H9 (cell line): ENCODE measurements around the gene CD247. TPM values are rescaled to one million over a fixed set of nuclear protein-coding genes. Genes with fewer than 3 reads are reported as not detected.

ENCODE experiments used
- DNase-seq: peaks from one replicate; pipeline ENCODE4 v3.0.0-alpha.2; 2017
- H2AFZ ChIP-seq: one replicate; pipeline ENCODE4 v1.6.1; 2013; ENCODE audit warnings: mild to moderate bottlenecking, low read length, control low read depth, moderate library complexity
- H2AK5ac ChIP-seq: 2 replicates; pipeline ENCODE4 v1.6.1; 2013; ENCODE audit warnings: low read length, control low read depth, mixed read lengths; ENCODE audit not compliant: insufficient read length
- H2BK120ac ChIP-seq: one replicate; pipeline ENCODE4 v1.6.1; 2013; ENCODE audit warnings: low read depth, mild to moderate bottlenecking, low read length, control low read depth, inconsistent platforms; ENCODE audit not compliant: poor library complexity, severe bottlenecking
- H2BK12ac ChIP-seq: 2 replicates; pipeline ENCODE4 v1.6.1; 2013; ENCODE audit warnings: low read length, control low read depth, mixed read lengths, low read depth; ENCODE audit not compliant: insufficient read length
- H2BK15ac ChIP-seq: 2 replicates; pipeline ENCODE4 v1.6.1; 2013; ENCODE audit warnings: low read depth, low read length, control low read depth
- H2BK20ac ChIP-seq: one replicate; pipeline ENCODE4 v1.6.1; 2013; ENCODE audit warnings: low read depth, mild to moderate bottlenecking, low read length, control low read depth, inconsistent platforms; ENCODE audit not compliant: poor library complexity, severe bottlenecking
- H2BK5ac ChIP-seq: 2 replicates; pipeline ENCODE4 v1.6.1; 2013; ENCODE audit warnings: low read length, control low read depth, mixed read lengths; ENCODE audit not compliant: insufficient read length
- H3K14ac ChIP-seq: 2 replicates; pipeline ENCODE4 v1.6.1; 2013; ENCODE audit warnings: low read length, control low read depth; ENCODE audit not compliant: insufficient read depth
- H3K18ac ChIP-seq: 2 replicates; pipeline ENCODE4 v1.6.1; 2013; ENCODE audit warnings: low read depth, mild to moderate bottlenecking, mixed read lengths, low read length, control low read depth; ENCODE audit not compliant: insufficient read length
- H3K23ac ChIP-seq: 2 replicates; pipeline ENCODE4 v1.6.1; 2013; ENCODE audit warnings: low read length, control low read depth, mixed read lengths, low read depth; ENCODE audit not compliant: insufficient read length
- H3K23me2 ChIP-seq: 2 replicates; pipeline ENCODE4 v1.6.1; 2013; ENCODE audit warnings: low read depth, mild to moderate bottlenecking, mixed read lengths, low read length, control low read depth; ENCODE audit not compliant: insufficient read length, poor library complexity, severe bottlenecking
- H3K27ac ChIP-seq: 2 replicates; pipeline ENCODE4 v1.5.1; 2013; ENCODE audit warnings: low read length, control low read depth, mixed read lengths, low read depth; ENCODE audit not compliant: insufficient read length
- H3K27me3 ChIP-seq: 2 replicates; pipeline ENCODE4 v1.6.1; 2013; ENCODE audit warnings: low read length, control low read depth, inconsistent platforms; ENCODE audit not compliant: insufficient read depth
- H3K4ac ChIP-seq: 2 replicates; pipeline ENCODE4 v1.6.1; 2013; ENCODE audit warnings: low read depth, mild to moderate bottlenecking, control low read depth, inconsistent platforms, low read length, moderate library complexity
- H3K4me1 ChIP-seq: 2 replicates; pipeline ENCODE4 v1.6.1; 2013; ENCODE audit warnings: low read length, control low read depth, inconsistent platforms; ENCODE audit not compliant: insufficient read depth
- H3K4me2 ChIP-seq: 2 replicates; pipeline ENCODE4 v1.6.1; 2013; ENCODE audit warnings: low read length, control low read depth, mixed read lengths; ENCODE audit not compliant: insufficient read length, insufficient read depth
- H3K56ac ChIP-seq: 2 replicates; pipeline ENCODE4 v1.6.1; 2013; ENCODE audit warnings: low read depth, mild to moderate bottlenecking, mixed read lengths, low read length, control low read depth; ENCODE audit not compliant: insufficient read length
- H3K79me1 ChIP-seq: 2 replicates; pipeline ENCODE4 v1.6.1; 2013; ENCODE audit warnings: low read depth, mild to moderate bottlenecking, moderate library complexity, low read length, control low read depth, inconsistent platforms; ENCODE audit not compliant: insufficient read depth, poor library complexity, severe bottlenecking
- H3K79me2 ChIP-seq: 2 replicates; pipeline ENCODE4 v1.6.1; 2013; ENCODE audit warnings: low read length, control low read depth, inconsistent platforms; ENCODE audit not compliant: insufficient read depth
- H3K9ac ChIP-seq: 2 replicates; pipeline ENCODE4 v1.6.1; 2013; ENCODE audit warnings: low read length, control low read depth, mixed read lengths; ENCODE audit not compliant: insufficient read length; ENCODE audit errors: extremely low read depth
- H3K9me3 ChIP-seq: one replicate; pipeline ENCODE4 v1.6.1; 2013; ENCODE audit warnings: low read depth, low read length, inconsistent platforms; ENCODE audit not compliant: control insufficient read depth
- H3T11ph ChIP-seq: one replicate; pipeline ENCODE4 v1.6.1; 2013; ENCODE audit warnings: mild to moderate bottlenecking, low read length, control low read depth, inconsistent platforms
- H4K20me1 ChIP-seq: one replicate; pipeline ENCODE4 v1.6.1; 2013; ENCODE audit not compliant: control insufficient read depth, insufficient read length, insufficient read depth
- H4K5ac ChIP-seq: 2 replicates; pipeline ENCODE4 v1.6.1; 2013; ENCODE audit warnings: low read depth, mild to moderate bottlenecking, mixed read lengths, low read length, control low read depth; ENCODE audit not compliant: insufficient read length
- H4K8ac ChIP-seq: replicated peaks from 2 replicates; pipeline ENCODE4 v1.6.1; 2013; ENCODE audit warnings: low read length, control low read depth, mixed read lengths, low read depth; ENCODE audit not compliant: insufficient read length
- H4K91ac ChIP-seq: 2 replicates; pipeline ENCODE4 v1.6.1; 2013; ENCODE audit warnings: low read depth, mild to moderate bottlenecking, moderate library complexity, mixed read lengths, low read length, control low read depth; ENCODE audit not compliant: insufficient read length
- H3K27ac Mint-ChIP-seq, 3 experiments: 2 replicates in 2 of 3; 3 replicates in 1 of 3; pipeline ENCODE4 v1.8.0; 2020 to 2021; ENCODE audit warnings: mixed read lengths in 3 of 3, mild to moderate bottlenecking in 1 of 3, moderate library complexity in 1 of 3
- H3K27me3 Mint-ChIP-seq: 2 replicates; pipeline ENCODE4 v1.8.0; 2021; ENCODE audit warnings: low read depth, mild to moderate bottlenecking, moderate library complexity, mixed read lengths
- H3K36me3 Mint-ChIP-seq, 3 experiments: 2 replicates in 2 of 3; 3 replicates in 1 of 3; pipeline ENCODE4 v1.8.0; 2020 to 2021; ENCODE audit warnings: low read depth in 3 of 3, mixed read lengths in 3 of 3; ENCODE audit not compliant: insufficient read depth in 1 of 3
- H3K4me1 Mint-ChIP-seq, 2 experiments: 2 replicates each; pipeline ENCODE4 v1.8.0; 2020; ENCODE audit warnings: mixed read lengths in 2 of 2
- H3K4me3 Mint-ChIP-seq, 2 experiments: 2 replicates in 1 of 2; 3 replicates in 1 of 2; pipeline ENCODE4 v1.8.0; 2020 to 2021; ENCODE audit warnings: mild to moderate bottlenecking in 2 of 2, mixed read lengths in 2 of 2, moderate library complexity in 1 of 2
- H3K9me3 Mint-ChIP-seq, 2 experiments: 2 replicates in 1 of 2; 3 replicates in 1 of 2; pipeline ENCODE4 v1.8.0; 2020; ENCODE audit warnings: mild to moderate bottlenecking in 2 of 2, mixed read lengths in 2 of 2, moderate library complexity in 1 of 2
- CTCF ChIP-seq: fragments of 200-600 bp; sonication (generic); conservative IDR thresholded peaks from 3 replicates; pipeline ENCODE4 v1.8.0; 2021; ENCODE audit warnings: antibody characterized with exemption, mild to moderate bottlenecking
- WGBS: extraction: QIAGEN DNeasy Blood & Tissue Kit; methylation state at CpG from one replicate; pipeline ENCODE4 v1.1.7; 2013; ENCODE audit warnings: missing lambda C conversion rate, low lambda C conversion rate, mixed read lengths; ENCODE audit not compliant: insufficient read length; ENCODE audit errors: extremely low coverage; 5-methylcytosine and 5-hydroxymethylcytosine counted together
- total RNA-seq: library from RNA; stranded (reverse); gene quantifications from 2 replicates; pipeline ENCODE4 v1.2.1, GENCODE V29; 2021

The CD247 gene
- total RNA-seq, 1 experiment from 2014 or later = 1.2 TPM

DNA sequence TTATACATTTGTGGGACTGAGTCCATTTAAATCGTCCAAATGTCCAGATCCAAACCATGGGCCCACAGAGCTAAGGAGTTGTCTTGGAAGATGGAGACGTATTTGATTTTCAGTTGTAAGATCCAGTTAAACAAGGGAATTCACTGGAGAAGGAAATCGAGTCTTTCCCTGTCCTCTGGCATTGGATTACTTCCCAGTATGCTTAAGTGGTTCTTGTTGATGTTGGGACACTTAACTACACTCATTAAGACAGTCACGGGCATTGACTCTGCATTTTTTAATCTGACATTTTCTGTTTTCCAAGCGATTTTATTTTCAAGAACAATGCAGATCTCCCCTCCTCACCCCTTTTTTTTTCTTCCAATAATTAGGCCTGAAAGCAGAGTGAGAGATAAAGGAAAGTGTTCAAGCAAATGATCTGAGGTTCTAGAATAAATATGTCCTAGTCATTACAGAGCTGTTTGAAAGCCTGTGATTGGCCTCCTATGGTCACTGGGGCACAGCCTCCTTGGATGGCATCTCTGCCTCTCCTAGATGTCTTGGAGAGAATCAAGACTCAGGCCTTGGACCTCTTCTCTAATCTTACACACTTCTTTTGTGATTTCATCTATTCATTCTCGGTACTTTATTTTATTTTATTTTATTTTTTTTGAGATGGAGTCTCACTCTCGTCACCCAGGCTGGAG, 48.9 kb downstream of the CD247 start:
- H3K56ac ChIP-seq = no peak overlapping the region
- no peak overlapping the region for H3K14ac ChIP-seq
- H3K36me3 Mint-ChIP-seq = no peaks in the 10 kb centered on the region
- no peaks in the 10 kb centered on the region for H4K20me1 ChIP-seq
- TF ChIP-seq CTCF = no peak
- H3T11ph ChIP-seq = no peak overlapping the region
- no peak overlapping the region for H3K4me3 Mint-ChIP-seq
- H3K23me2 ChIP-seq = no peaks in the 10 kb centered on the region
- H3K27ac Mint-ChIP-seq = no peak overlapping the region
- no peak overlapping the region for H4K91ac ChIP-seq
- H2BK12ac ChIP-seq = no peak overlapping the region
- no peak overlapping the region for H2BK20ac ChIP-seq
- H3K4me2 ChIP-seq = no peak overlapping the region
- H3K79me1 ChIP-seq = no peaks in the 10 kb centered on the region
- no peaks in the 10 kb centered on the region for H3K4me1 ChIP-seq
- H2AFZ ChIP-seq = no peak overlapping the region
- no peak overlapping the region for H2BK120ac ChIP-seq
- no peaks in the 10 kb centered on the region for H3K27me3 ChIP-seq
- H3K4ac ChIP-seq = no peak overlapping the region
- H3K27ac ChIP-seq = no peak overlapping the region
- H3K79me2 ChIP-seq = no peaks in the 10 kb centered on the region
- no peak overlapping the region for H4K5ac ChIP-seq
- no peak overlapping the region for H3K18ac ChIP-seq
- H2BK15ac ChIP-seq = no peak overlapping the region
- no peak overlapping the region for H3K23ac ChIP-seq
- H3K9me3 ChIP-seq = no peaks in the 10 kb centered on the region
- H3K27me3 Mint-ChIP-seq = no peaks in the 10 kb centered on the region; the same call in 1 of the 2 replicates
- H3K9ac ChIP-seq = no peak overlapping the region
- H4K8ac ChIP-seq = no peak overlapping the region
- no peaks in the 10 kb centered on the region for H3K9me3 Mint-ChIP-seq
- H2AK5ac ChIP-seq = no peak overlapping the region
- H2BK5ac ChIP-seq = no peak overlapping the region
- H3K4me1 Mint-ChIP-seq = peaks cover 43 to 45% of the 10 kb centered on the region in 2 experiments
- no CpG with 5 or more reads among the region's 7 CpGs for WGBS
- no peak for DNase-seq
